Globus pallidus (tissue), 1 donor: ENCODE data around the gene NFXL1.
"Not testable (repeated sequence)": the region's sequence is repeated elsewhere in the genome, so short reads cannot be mapped to it uniquely, and the experiment has no call there.

Experiments used
- DNase-seq: peaks from one replicate; pipeline ENCODE4 v3.0.0-alpha.2; 2015; ENCODE audit warnings: low spot score

Gene NFXL1

DNA sequence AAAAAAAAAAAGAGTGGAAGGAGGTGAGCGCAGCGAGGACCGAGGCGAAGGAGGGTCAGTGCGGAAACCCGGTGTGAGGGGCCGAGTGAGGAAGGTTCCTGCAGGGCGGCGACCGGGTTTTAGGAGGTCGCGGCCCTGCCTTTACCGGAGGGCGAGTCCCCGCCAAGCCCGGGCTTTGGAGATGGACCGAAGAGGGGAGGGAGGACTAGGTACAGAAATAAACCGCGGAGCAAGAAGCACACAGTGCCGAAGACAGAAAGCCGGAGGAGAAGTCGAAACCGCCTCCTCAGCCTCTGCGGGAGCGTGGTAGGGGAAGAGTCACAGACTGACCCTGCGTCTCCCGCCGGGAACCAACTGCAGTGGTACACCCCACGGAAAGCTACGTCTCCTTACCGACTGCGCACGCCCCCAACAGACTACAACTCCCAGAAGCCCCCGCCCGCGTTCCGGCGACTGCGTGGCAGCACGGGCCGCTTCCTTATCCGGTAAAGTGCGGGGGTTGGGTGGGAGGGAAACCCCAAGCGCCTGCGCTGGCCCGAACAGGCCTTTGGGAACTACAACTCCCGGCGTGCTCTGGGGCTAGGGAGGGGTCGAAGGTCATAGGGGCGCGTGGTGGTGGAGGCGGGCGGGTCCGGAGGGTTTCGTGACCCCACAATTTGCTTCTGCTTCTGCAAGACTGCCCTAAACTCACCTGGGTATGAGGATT is at the start of gene NFXL1:
Gene NFXL1 (minus strand): TSS at position 364 of the 706 bp plus-strand sequence. CDS start 380 bp downstream, outside the sequence.
- DNase-seq: peak; percentile 96

DNA sequence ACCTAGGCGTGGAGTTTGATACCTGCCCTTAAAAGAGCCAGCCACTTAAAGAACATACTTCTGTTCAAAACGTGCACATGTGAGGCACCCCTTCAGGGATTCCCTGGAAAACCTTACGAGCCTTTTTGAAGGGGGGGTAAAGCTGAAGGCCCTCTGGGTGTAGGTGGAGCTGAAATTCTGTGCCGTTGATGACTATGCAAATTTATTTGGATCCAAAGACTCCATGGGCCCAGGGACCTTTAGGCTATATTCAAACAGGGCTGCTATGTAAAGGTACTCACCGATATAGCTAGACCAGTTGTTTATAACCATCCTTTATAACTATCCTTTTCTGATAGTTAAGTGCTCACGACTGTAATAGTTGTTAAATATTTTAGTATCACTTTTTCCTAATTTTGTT is 40.3 kb upstream of the NFXL1 start:
- no peak for DNase-seq

DNA sequence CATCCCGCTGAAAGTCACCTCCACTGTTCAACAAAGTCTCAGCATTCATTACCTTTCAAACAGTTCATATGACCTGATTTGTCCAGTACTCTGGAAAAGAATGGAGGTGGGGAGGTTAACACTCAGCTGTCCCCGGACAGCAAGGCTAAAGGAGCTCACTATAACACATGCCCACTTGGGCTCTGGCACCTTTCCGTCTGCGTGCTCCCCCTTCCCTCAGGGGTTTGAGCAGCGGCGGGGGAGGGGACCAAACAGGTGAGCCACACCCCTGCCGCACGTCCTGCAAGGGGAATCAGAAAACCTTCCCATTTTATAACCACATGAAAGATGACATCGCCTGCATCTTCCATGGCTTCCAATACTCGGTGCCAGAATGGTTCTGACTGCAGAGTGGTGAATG is 39.9 kb upstream of the NFXL1 start:
- DNase-seq: no peak

DNA sequence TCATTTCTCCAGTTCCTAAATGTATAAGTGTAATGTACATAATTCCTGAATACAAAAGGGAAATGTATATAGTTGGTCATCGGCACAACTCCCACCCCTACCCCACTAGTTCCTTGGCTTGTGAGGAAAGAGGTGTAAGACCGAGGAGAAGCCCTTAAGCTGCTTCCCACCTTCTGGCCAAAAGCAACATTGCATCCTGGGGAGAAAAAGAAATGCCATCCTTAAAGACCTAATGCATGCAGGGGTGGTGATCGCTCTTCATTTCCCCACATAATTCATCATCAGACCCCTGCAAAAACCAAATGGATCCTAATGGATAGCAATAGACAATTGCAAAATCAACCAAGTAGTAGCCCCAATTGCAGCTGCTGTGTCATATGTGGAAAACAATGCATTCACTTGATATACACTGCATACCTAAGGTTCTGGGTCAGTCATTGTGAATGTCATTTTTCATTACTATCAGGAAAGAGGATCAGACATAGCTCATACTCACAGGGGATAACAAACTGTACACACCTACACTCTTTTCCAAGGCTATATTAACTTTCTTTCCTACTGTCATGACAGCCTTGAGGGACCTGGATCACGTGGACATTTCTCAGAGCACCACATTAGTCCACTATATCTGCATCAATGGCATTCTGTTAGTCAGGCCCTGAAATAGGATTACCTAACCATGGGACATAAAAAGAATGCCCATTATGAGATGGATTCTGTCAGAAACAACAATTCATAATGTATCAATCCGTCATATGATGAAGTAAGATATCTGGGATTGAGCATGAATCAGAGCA is 31.7 kb upstream of the NFXL1 start:
- DNase-seq: no peak

DNA sequence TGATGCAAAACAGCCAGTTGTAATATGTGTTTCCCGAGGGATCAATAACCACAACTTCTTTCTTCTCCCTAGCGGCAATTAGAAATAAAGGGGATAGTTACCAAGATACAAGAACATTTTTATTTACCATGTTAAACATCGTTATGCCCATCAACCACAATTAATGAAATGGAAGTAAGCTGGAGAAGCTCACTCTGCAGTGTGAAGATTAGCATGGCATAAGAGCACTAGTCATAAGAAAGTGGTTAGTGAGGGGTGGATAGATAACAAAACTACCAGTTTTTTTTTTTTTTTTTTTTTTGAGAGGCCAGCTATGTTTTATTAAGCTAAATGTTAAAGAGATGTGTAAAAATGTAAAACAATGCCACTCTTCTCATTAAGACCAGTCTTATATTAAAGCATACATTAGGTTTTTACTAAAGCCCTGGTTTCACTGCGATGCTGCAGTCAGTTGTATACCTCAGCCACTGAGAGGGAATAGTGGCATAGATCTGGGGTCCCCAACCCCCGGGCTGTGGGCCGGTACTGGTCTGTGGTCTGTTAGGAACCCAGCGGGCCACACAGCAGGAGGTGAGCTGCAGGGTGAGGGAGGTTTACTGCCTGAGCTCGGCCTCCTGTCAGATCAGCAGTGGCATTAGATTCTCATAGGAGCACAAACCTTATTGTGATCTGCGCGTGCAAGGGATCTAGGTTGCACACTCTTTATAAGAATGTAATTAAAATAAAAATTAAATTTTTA is 27.9 kb upstream of the NFXL1 start:
- no peak for DNase-seq

DNA sequence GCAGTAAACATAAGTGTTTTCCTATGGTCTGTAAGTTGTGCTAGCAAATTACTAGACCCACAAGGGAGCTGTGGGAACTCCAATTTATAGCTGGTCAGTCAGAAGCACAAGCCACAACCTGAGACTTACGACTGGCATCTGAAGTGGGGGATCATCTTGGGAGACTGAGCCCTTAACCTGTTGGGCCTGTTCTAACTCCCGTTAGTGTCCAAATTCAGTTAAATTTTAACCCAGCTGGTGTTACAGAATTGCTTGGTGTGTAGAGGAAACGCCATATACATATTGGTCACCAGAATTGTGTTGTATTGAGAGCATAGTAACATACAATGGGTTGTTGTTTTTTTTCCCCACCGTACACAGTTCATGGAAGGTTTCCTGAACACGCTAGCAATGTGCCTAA is 25.1 kb upstream of the NFXL1 start:
- DNase-seq: no peak

DNA sequence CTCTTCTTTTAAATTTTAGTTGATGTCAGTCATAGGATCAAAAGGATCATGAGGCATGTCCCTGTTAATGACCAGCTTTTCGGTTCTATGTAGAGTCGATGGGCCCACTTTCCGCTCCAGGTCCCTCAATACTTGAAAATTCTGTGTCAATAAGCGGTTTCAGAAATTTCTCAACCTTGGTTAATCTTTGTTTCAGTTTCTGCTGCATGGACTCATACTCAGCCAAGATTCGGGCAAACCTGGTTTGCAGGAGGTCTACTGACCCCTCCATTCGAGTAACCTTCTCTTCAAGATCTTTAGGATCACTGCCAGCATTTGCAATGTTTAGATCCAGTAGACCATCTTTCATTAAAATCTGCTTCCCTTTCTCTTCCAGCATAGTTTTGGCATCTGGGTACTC is 22.0 kb upstream of the NFXL1 start:
- no peak for DNase-seq

DNA sequence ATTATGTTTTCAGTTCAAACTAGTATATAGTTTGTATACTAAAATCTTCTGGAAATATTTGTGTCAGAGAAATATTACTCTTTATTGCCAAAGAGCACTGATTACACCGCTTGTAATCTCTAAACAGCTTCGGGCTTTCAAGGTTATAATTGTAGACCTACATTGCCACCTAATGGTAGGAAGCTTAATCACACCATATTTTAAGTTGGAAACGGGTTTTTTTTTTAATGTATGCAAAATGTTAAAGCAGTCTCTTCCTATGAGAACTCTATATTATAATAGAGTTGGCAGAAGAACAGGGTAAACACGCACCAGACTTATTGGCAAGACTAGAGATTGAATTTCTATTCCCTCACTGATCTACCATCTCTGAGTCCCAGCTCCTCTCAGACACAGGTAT is 19.5 kb upstream of the NFXL1 start:
- DNase-seq: peak; percentile 29

DNA sequence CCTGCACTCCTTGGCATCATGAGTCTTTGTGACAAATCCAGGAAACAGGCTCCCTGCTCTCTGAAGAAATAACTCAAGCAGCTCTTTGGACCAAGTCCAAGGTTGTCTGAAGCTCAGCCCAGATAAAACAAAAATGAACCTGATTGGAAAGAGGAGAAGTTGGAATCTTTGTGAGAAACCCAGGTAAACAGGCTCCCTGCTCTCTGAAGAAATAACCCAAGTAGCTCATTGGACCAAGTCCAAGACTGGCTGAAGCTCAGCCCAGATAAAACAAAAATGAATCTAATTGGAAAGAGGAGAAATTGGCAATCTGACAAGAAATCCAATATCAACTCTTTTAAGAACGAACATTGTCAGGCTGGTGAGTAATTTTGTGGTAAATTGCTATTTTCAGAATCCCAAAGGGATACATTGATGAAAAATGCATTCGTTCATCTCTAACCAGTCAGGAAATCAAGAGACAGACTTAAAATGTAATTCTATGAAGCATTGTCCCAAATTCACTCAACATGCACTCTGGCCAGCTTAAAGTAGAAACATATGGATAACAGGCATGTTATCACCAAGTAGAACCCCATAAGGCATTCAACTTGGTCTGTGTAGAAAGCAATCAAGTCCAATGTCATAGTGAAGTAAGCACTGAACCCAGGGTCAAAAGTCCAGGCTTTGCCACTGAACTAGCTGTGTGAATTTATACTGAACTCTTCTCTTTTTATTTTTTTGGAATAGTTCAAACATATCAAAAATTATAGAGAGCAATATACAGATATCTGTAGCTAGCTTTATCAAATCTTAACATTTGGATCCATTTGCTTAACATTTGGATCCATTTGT is 16.8 kb upstream of the NFXL1 start:
- DNase-seq: no peak

DNA sequence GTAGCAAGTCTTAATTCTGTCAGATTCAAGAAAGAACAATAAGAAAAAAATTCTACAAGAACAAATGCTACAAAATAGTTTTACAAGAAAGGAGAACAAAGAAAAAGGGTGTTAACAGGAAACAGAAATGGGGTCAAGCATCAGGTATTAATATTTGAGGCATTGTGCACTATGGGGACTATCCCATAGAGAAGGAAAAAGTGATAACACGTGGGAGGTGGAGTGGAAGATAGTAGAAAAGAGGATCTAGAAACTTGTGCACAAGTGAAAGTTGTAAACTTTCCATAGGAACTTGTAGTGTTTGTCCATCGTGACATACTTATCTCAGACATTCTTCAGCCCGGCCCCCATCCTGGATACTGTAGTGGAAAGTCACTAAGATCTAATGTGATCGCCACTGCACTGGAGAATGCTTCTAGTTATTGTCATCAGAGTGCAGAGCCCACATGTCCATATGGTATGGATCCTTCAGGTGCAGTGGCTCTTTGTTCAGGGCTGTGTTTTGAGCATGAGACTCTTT is 15.4 kb upstream of the NFXL1 start:
- DNase-seq: no peak

DNA sequence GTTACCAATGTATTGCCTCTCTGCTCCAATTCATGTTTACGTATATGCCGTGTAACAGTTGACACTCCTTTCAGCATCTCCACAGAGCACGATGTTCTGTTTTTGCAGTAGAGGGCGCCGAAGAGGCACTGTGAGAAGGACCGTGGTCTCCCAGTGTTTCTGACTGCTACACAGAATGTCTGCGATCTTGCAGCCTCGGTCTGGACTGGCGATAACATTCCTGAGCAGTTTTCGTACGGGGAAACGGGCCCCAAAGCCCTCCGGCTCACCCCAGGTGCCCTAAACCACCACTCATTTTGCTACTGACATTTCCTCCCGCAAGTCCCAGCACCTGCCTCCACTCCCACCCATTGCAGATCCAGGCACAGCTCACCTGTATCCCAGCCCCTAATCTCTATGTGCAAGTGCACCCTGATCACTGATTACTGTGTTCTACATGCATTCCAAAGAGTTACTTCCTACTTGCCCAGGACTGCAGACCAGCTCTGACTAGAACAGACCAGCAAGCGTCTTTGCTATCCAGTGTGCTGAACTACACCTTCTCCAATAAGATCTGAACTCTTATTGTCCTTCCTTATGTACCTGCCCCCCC is 12.4 kb upstream of the NFXL1 start:
- peak; percentile 49 for DNase-seq

DNA sequence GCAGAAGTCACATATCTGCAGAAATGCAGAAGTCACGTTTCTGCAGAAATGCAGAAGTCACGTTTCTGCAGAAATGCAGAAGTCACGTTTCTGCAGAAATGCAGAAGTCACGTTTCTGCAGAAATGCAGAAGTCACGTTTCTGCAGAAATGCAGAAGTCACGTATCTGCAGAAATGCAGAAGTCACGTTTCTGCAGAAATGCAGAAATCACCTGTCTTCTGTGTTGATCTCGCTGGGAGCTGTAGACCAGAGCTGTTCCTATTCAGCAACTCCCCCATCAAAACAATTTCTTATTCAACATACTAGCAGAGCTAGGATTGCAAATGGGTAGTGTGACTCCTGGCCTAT is 8.9 kb upstream of the NFXL1 start:
- not testable (repeated sequence) for DNase-seq

DNA sequence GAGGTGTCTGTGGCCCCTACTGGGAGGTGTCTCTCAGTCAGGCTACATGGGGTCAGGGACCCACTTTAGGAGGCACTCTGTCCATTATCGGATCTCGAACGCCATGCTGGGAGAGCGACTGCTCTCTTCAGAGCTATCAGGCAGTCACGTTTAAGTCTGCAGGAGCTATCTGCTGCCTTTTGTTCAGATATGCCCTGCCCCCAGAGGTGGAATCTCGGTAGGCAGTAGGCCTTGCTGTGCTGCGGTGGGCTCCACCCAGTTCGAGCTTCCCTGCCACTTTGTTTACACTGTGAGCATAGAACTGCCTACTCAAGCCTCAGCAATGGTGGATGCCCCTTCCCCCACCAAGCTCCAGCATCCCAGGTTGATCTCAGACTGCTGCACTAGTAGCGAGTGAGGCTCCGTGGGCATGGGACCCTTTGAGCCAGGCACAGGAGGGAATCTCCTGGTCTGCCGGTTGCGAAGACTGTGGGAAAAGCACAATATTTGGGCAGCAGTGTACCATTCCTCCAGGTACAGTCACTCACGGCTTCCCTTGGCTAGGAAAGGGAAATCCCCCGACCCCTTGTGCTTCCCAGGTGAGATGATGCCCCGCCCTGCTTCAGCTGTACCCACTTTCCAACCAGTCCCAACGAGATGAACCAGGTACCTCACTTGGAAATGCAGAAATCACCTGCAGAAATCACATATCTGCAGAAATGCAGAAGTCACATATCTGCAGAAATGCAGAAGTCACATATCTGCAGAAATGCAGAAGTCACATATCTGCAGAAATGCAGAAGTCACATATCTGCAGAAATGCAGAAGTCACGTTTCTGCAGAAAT is 8.3 kb upstream of the NFXL1 start:
- not testable (repeated sequence) for DNase-seq

DNA sequence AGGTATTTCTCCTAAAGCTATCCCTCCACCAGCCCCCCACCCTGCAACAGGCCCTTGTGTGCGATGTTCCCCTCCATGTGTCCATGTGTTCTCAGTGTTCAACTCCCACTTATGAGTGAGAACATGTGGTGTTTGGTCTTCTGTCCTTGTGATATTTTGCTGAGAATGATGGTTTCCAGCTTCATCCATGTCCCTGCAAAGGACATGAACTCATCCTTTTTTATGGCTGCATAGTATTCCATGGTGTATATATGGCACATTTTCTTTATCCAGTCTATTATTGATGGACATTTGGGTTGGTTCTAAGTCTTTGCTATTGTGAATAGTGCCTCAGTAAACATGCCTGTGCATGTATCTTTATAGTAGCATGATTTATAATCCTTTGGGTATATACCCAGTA is 2.8 kb upstream of the NFXL1 start:
- DNase-seq: not testable (repeated sequence)

DNA sequence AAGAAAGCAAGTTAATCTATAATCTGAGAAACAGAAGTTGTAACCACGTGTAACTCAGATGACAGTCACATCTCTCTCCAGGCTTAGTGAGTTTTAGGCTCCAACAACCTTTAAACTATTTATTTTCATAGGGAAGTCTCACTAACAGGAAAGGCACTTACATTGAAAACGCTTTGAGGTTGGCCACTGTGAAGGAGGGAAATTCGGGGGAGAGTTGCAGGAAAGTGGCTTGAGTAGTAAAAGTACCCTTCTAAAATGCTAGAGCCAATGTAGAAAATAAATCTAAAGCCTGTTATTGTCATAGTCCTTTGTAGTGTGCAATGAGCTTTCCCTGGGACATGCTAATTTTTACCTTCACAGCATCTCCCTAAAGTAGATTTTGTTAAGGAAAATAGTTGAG is 995 bp upstream of the NFXL1 start:
- no peak for DNase-seq

DNA sequence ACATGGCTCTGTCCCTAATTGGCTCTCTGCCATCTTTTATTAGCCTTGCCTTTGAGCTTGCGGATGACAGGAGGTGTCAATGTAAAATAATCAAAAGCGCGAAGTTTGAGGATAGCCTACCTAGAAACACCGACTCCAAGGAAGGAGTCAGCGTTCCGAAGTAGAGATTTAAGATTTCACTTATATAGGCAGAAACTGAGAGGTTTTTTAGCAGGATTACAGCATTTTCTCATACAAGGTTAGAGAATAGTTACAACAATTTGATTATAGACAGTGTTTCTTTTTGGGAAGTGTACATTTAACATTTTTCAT is 499 bp upstream of the NFXL1 start:
- no peak for DNase-seq

DNA sequence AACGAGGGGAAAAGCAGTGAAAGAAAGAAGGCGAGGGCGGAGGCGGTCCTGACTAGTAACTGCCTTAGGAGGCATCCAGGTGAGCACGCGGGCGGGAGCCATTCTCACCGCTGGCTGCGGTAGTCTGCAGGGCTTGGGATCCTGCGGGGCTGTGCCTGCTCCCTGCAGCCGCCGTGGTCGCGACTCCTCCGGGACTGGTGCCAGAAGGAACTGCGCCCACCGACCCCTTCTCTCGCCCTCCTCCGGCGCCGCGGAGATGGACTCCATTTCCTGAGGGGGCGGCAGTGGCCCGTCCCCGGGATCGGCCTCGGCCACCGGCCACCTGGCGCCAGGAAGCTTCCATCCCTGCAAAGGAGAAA is 543 bp downstream of the NFXL1 start:
- DNase-seq: peak; percentile 18

DNA sequence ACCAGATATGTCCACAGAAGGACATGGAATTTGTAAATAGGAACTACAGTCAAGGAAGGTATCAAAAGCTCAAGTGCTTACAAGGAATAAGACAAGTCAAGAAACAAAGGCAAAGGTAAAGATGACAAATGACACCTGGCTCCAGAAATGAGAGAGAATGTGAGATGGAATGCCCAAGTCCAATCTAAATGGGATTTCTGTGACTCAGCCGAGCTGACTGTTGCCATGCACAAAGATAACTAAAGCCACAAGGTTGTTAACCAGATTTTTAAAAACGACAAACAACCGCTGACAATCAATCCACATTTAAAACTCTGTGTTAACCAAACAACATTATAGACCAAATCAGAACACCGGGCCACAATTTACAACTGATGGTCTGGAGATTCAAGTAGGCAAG is 1.1 kb downstream of the NFXL1 start:
- no peak for DNase-seq

DNA sequence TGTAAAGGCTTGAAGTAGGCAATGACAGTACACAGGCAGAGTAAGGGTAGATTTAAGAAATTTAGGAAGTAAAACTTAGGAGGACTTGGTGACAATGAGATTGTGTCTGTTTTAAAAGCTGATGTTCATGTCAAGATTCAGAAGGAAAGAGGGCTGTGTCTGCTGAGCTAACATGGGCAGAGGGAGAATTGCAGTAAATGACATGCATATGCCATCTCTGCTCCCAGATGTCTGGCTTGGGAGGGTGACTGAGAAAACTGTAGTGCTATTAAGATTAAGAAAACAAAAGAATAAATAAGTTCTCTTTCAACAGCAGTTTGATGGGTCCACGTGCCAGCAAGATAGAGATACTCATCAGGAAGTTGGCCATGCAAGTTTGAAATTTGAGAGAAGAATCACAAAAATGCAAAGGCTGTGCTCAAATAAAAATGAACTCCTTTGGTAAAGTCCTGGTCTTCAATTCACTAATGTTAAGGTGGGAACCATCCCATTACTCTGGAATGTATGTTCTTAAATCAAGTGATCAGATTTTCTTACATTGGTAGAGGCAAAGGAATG is 7.2 kb downstream of the NFXL1 start:
- no peak for DNase-seq

DNA sequence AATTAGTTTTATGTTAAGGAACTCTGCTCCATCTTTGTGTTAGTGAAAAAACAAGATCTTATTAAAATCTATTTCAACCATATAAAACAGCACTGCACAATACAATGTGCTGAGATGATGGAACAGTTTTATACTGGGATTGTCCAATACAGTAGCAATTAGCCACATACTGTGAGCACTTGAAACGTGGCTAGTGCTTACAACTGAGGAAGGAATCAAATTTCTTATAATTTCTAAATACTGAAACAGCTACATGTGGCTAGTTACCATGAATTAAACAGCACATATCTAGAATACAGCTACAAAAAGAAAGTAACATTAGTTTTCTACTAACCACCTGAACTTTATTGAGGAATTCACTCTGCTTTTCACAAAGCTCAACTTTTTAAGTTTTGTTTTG is 14.7 kb downstream of the NFXL1 start:
- no peak for DNase-seq

DNA sequence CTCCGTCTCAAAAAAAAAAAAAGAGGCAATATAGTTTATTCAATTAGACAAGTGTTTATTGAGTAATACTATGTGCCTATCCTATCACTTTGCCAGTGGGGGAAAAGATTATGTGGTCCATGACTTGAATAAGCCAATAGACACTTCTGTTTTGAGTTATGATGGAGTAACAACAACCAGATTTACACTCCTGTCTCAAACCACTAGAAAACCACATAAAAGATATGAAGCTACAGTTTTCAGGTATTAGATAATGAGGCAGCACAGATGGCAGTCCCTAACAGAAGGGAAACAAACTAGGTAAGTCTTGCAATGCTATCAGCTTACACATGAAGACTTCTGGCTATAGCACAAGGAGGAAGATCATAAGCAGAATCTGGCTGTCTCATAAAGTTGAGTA is 22.5 kb downstream of the NFXL1 start:
- DNase-seq: no peak
